Gastrocnemius medialis (tissue), 4 donors: ENCODE data around the gene DYSF.

Experiments used
- POLR2A ChIP-seq, 2 donors: fragments of 450-650 bp; IDR thresholded peaks; one replicate each; pipeline ENCODE4 v1.6.1; 2017; ENCODE audit warnings: antibody characterized with exemption in 2 of 2, mild to moderate bottlenecking in 2 of 2, moderate library complexity in 2 of 2
- TF ChIP-seq, protein P1 (sequence below), 5 experiments: fragments of 450-650 bp in 3 of 5; fragments of 200-600 bp in 2 of 5; sonication (generic) in 2 of 5; IDR thresholded peaks in 4 of 5; conservative IDR thresholded peaks in 1 of 5; 1 replicate in 4 of 5; 2 replicates in 1 of 5; pipeline ENCODE4 v1.5.1; 2016 to 2019; ENCODE audit warnings: antibody characterized with exemption in 5 of 5, mild to moderate bottlenecking in 3 of 5, moderate library complexity in 3 of 5

- TF ChIP-seq, protein P1, sequence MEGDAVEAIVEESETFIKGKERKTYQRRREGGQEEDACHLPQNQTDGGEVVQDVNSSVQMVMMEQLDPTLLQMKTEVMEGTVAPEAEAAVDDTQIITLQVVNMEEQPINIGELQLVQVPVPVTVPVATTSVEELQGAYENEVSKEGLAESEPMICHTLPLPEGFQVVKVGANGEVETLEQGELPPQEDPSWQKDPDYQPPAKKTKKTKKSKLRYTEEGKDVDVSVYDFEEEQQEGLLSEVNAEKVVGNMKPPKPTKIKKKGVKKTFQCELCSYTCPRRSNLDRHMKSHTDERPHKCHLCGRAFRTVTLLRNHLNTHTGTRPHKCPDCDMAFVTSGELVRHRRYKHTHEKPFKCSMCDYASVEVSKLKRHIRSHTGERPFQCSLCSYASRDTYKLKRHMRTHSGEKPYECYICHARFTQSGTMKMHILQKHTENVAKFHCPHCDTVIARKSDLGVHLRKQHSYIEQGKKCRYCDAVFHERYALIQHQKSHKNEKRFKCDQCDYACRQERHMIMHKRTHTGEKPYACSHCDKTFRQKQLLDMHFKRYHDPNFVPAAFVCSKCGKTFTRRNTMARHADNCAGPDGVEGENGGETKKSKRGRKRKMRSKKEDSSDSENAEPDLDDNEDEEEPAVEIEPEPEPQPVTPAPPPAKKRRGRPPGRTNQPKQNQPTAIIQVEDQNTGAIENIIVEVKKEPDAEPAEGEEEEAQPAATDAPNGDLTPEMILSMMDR (IDR thresholded peaks at IDR 0.05 in 4 of 5, conservative IDR thresholded peaks at IDR 0.05 in 1 of 5) = no peak
- TF ChIP-seq POLR2A (IDR thresholded peaks at IDR 0.05) = no peak
These were observed 11.0 kb downstream of the DYSF start for GRCh38 chr2:71464389-71464788.
